Activated B cell treated with CpG ODN at 0.5 μM for 24 hours (primary cell): Measurements from ENCODE around the gene FIP1L1. TPM values are rescaled to one million over a fixed set of nuclear protein-coding genes. Genes with fewer than 3 reads are reported as not detected.

Experiments
- ATAC-seq: fragments of 200-7000 bp; cut with Tn5 transposase; one replicate; pipeline ENCODE4 v1.10.0; 2021; ENCODE audit warnings: low read depth, mild to moderate bottlenecking, moderate library complexity
- CTCF ChIA-PET: fragments of 350-600 bp; sonication (Branson Sonifier 250); formaldehyde crosslinking; loops from one replicate; lab custom pipeline; 2021; ENCODE audit warnings: antibody characterized with exemption; lab: Charles Lee
- POLR2A ChIA-PET: fragments of 350-600 bp; sonication (Branson Sonifier 250); formaldehyde crosslinking; loops from one replicate; lab custom pipeline; 2021; ENCODE audit warnings: antibody characterized with exemption; lab: Charles Lee
- DNase-seq: peaks from one replicate; pipeline ENCODE4 v3.0.0; 2022
- H3K27ac Mint-ChIP-seq: one replicate; pipeline ENCODE4 v1.8.0; 2020; ENCODE audit warnings: mixed read lengths
- H3K27me3 Mint-ChIP-seq: one replicate; pipeline ENCODE4 v1.8.0; 2021; ENCODE audit warnings: mixed read lengths
- H3K36me3 Mint-ChIP-seq: one replicate; pipeline ENCODE4 v1.8.0; 2021; ENCODE audit warnings: low read depth, mixed read lengths
- H3K4me1 Mint-ChIP-seq: one replicate; pipeline ENCODE4 v1.8.0; 2021; ENCODE audit warnings: mixed read lengths
- H3K4me3 Mint-ChIP-seq: one replicate; pipeline ENCODE4 v1.8.0; 2020; ENCODE audit warnings: mild to moderate bottlenecking, mixed read lengths
- H3K9me3 Mint-ChIP-seq: one replicate; pipeline ENCODE4 v1.8.0; 2020; ENCODE audit warnings: mixed read lengths
- CTCF ChIP-seq: fragments of 200-600 bp; IDR thresholded peaks from one replicate; pipeline ENCODE4 v1.8.0; 2022; ENCODE audit warnings: antibody characterized with exemption, mild to moderate bottlenecking
- intact Hi-C: fragments of 100-400 bp; cut with micrococcal nuclease; formaldehyde crosslinking; loops from one replicate; pipeline ENCODE4 v1.15.1; 2024
- total RNA-seq: library from RNA; stranded (reverse); gene quantifications from 2 replicates; pipeline ENCODE4 v1.2.3, GENCODE V29; 2022

The FIP1L1 gene
- total RNA-seq, 1 donor from 2014 or later = 80.1 TPM

GRCh38 chr4:53505947-53506346 lies 128.5 kb downstream of the FIP1L1 start:
- DNase-seq (no peak), ATAC-seq (no peak)
- Mint-ChIP-seq H3K4me3 (no peak overlapping the region), H3K9me3 (no peaks in the 10 kb centered on the region), H3K4me1 (no peaks in the 10 kb centered on the region), H3K27ac (no peak overlapping the region), H3K36me3 (no peaks in the 10 kb centered on the region), H3K27me3 (peaks cover 3% of the 10 kb centered on the region)
- TF ChIP-seq CTCF = no peak
- CTCF ChIA-PET = interaction anchor here (0.9 kb wide), 1 partner anchor 424 kb away, joined by 3 read pairs; no protein-coding TSS in a partner anchor
- intact Hi-C loops = no loop called here
- POLR2A ChIA-PET = no interaction called here

- no peaks in the 10 kb centered on the region for H3K4me1 Mint-ChIP-seq
- DNase-seq (no peak), ATAC-seq (no peak)
- H3K4me3 Mint-ChIP-seq = no peak overlapping the region
- no peak overlapping the region for H3K27ac Mint-ChIP-seq
- H3K27me3 Mint-ChIP-seq = peaks cover 3% of the 10 kb centered on the region
- intact Hi-C loops = no loop called here
- no peaks in the 10 kb centered on the region for H3K9me3 Mint-ChIP-seq
- CTCF ChIA-PET = no interaction called here
- TF ChIP-seq CTCF = no peak
- no peaks in the 10 kb centered on the region for H3K36me3 Mint-ChIP-seq
- POLR2A ChIA-PET = no interaction called here
Measured at GRCh38 chr4:53507058-53507457, 129.6 kb downstream of the FIP1L1 start.

GRCh38 chr4:53507671-53508286 lies 130.3 kb downstream of the FIP1L1 start:
- H3K4me3 Mint-ChIP-seq = no peak overlapping the region

GRCh38 chr4:53508446-53508845 lies 131.0 kb downstream of the FIP1L1 start:
- ChIA-PET CTCF (no interaction called here), POLR2A (no interaction called here)
- H3K9me3 Mint-ChIP-seq = no peaks in the 10 kb centered on the region
- ATAC-seq (no peak), DNase-seq (no peak)
- no peak overlapping the region for H3K4me3 Mint-ChIP-seq
- H3K4me1 Mint-ChIP-seq = no peaks in the 10 kb centered on the region
- no peaks in the 10 kb centered on the region for H3K36me3 Mint-ChIP-seq
- no peak for TF ChIP-seq CTCF
- no peak overlapping the region for H3K27ac Mint-ChIP-seq
- intact Hi-C loops = no loop called here
- H3K27me3 Mint-ChIP-seq = peaks cover 3% of the 10 kb centered on the region

More at GRCh38 chr4:53507671-53508286, 130.3 kb downstream of the FIP1L1 start:
- ChIA-PET CTCF (no interaction called here), POLR2A (no interaction called here)
- H3K4me1 Mint-ChIP-seq = no peaks in the 10 kb centered on the region
- DNase-seq = no peak
- no peak for TF ChIP-seq CTCF
- intact Hi-C loops = no loop called here
- no peak overlapping the region for H3K27ac Mint-ChIP-seq
- H3K27me3 Mint-ChIP-seq = peaks cover 3% of the 10 kb centered on the region
- no peak for ATAC-seq
- H3K36me3 Mint-ChIP-seq = no peaks in the 10 kb centered on the region
- H3K9me3 Mint-ChIP-seq = no peaks in the 10 kb centered on the region

- H3K36me3 Mint-ChIP-seq = no peaks in the 10 kb centered on the region
- H3K27ac Mint-ChIP-seq = no peak overlapping the region
- no peak overlapping the region for H3K4me3 Mint-ChIP-seq
- H3K9me3 Mint-ChIP-seq = no peaks in the 10 kb centered on the region
- no peak for DNase-seq
- no peak for ATAC-seq
- peaks cover 5% of the 10 kb centered on the region for H3K27me3 Mint-ChIP-seq
- ChIA-PET CTCF (no interaction called here), POLR2A (no interaction called here)
- TF ChIP-seq CTCF = no peak
- intact Hi-C loops = no loop called here
- no peaks in the 10 kb centered on the region for H3K4me1 Mint-ChIP-seq
Measured at GRCh38 chr4:53510321-53510720, 132.9 kb downstream of the FIP1L1 start.

Other genes starting within 250 kb of the FIP1L1 start
- gene SCFD2, start 11.6 kb upstream of the FIP1L1 start, total RNA-seq = 36.1 and 46.6 TPM in 2 replicates
- gene LNX1, start 213.8 kb downstream of the FIP1L1 start, total RNA-seq = not detected in 2 replicates